Measurements from ENCODE around the gene ACBD6. TPM values are rescaled to one million over a fixed set of nuclear protein-coding genes. Genes with fewer than 3 reads are reported as not detected.
"Not testable (repeated sequence)": the region's sequence is repeated elsewhere in the genome, so short reads cannot be mapped to it uniquely, and the experiment has no call there.

ACBD6 gene, protein sequence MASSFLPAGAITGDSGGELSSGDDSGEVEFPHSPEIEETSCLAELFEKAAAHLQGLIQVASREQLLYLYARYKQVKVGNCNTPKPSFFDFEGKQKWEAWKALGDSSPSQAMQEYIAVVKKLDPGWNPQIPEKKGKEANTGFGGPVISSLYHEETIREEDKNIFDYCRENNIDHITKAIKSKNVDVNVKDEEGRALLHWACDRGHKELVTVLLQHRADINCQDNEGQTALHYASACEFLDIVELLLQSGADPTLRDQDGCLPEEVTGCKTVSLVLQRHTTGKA
- total RNA-seq (10 to 100 TPM; 44.3 to 58.5 (median 53.0) TPM), total RNA-seq (24.8 to 84.2 (median 47.4) reads per million in 29 experiments)
- total RNA-seq (2013), result 55.6 TPM

DNA sequence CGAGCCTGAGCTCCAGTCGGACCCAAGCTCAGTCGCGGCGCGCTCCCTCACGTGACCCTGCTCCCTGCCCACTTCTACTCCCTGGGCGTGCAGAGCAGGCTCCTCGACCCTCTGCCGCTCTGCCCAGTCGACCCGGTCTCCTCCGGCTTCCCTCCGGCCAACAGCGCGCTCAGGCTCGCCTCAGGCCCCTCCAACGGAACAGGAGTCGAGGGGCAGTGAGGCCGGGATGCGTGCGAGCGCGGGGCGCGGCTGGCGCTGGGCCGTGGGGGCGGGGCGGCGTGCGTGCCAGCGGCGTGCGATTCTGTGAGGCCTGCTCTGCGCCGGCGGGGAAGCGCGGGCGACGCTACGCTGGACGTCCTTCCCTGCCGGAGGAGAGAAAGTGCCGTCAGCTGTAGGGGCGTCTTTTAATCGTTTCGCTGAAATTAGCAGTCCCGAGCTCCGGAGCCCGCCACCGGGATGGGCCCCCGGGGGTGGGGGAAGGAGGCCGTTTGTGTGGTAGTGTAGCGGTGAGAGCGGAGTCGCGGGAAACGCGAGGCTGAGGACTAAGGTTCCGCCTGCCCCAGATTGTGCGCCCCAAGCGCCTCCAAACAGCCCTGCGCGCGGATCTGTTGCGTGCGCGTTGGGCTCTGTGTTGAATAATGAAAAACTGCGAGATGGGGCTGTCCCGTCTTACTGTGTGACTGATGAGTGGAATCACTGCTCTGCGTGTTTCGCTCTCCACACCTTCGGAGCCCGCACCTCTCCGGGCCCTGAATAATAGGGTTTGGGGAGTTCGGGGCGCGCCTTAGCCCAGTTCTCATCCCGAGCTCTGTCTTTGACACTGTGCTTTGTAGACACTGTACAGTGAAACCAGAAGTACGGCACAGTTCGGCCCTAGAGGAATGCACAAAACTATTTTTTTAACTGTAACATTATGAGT is at the start of gene ACBD6:
Gene ACBD6, minus strand, starts transcription at position 217 of the 919 bp plus-strand sequence. CDS start 311 bp downstream, outside the sequence.
- Histone ChIP-seq H3K4me3 (ENCODE audit: control insufficient read depth in 1 of 2, extremely low read depth in 1 of 2, low read length in 1 of 2) (peak within 1 kb of the TSS; percentile 97 to 99), H3K27me3 (replicated peaks in 1 of 2; ENCODE audit: control insufficient read depth in 2 of 2, extremely low read depth in 1 of 2, insufficient read depth in 2 of 2, low read length in 1 of 2) (no peaks in the 10 kb centered on the region), H3K9me3 (no peaks in the 10 kb centered on the region), H3K4me1 (ENCODE audit: control insufficient read depth in 1 of 2, extremely low read depth in 1 of 2, insufficient read depth in 2 of 2, low read length in 2 of 2) (peaks cover 21 to 22% of the 10 kb centered on the region in 2 experiments), H3K36me3 (ENCODE audit: control insufficient read depth in 2 of 2, extremely low read depth in 1 of 2, insufficient read depth in 1 of 2, low read length in 1 of 2) (no peaks in the 10 kb centered on the region), H3K27ac (ENCODE audit: low read length) (peak within 1 kb of the TSS; percentile 87)
- H3K4me3 Mint-ChIP-seq, result peak within 1 kb of the TSS; percentile 92 to 96 (median 95)
- POLR2A ChIA-PET, result interaction anchor here (0.5 to 1.0 kb wide), 5 partner anchors 13 to 688 kb away, joined by 3 to 6 read pairs (median 4); no protein-coding TSS in a partner anchor
- peaks cover 29 to 40% (median 39%) of the 10 kb centered on the region in 3 donors for H3K4me1 Mint-ChIP-seq
- peak; percentile 89 to 92 (median 90) for ATAC-seq (replicated peaks in 1 of 4)
- peaks cover 3% of the 10 kb centered on the region for H3K36me3 Mint-ChIP-seq
- peak; percentile 77 to 90 (median 83) for DNase-seq
- WGBS (ENCODE audit: insufficient coverage), result under 1% methylated on average over 70 of the region's 83 CpGs
- CTCF ChIA-PET, result interaction anchor here (0.5 to 4.1 kb wide), 13 partner anchors 9 to 657 kb away, joined by 3 to 20 read pairs (median 4); no protein-coding TSS in a partner anchor
- H3K27me3 Mint-ChIP-seq, result no peaks in the 10 kb centered on the region
- H3K27ac Mint-ChIP-seq, result peak within 1 kb of the TSS; percentile 96 to 99
- no peaks in the 10 kb centered on the region for H3K9me3 Mint-ChIP-seq

DNA sequence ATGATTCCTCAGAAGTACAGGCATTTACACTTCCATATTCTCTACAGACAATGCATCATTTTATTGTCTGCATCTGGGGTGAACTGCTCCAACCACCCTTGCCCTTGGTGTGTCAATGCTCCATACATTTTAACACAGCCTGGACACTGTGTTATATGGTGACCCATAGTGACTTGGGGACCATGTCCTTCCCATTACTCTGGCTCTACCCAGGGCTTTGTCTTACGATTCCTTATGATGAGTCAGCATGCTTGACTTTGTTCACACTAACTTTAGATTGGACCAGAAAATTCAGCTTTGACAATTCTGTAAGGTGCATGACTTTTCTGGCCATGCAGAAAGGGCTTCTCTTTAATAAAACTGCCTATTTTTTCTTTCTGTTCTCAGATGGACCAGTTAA is 49.6 kb upstream of the ACBD6 start:
- peaks cover 0 to 2% of the 10 kb centered on the region in 2 experiments for H3K27me3 ChIP-seq (replicated peaks in 1 of 2; ENCODE audit: control insufficient read depth in 2 of 2, extremely low read depth in 1 of 2, insufficient read depth in 2 of 2, low read length in 1 of 2)
- CTCF ChIA-PET, result no interaction called here

DNA sequence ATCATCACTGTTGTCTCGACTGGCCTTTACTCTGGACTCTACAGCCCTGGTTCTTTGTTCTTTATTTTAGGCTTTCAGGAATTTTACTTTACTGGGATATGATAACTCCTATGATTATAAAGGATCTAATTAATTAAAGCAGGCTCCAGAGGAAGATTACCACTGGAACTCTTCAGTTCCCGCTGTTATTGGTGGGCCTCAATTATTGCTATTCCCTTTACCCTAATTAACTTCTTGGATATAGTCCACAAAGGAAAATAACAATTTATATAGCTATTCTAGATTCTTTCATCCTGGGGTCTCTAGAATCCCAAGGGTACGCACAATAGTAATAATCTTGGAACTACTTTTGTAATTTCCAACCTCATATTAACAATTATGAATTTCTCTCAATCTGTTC is 47.9 kb upstream of the ACBD6 start:
- WGBS (ENCODE audit: insufficient coverage), result no CpG with 5 or more reads among the region's 3 CpGs
- POLR2A ChIA-PET, result interaction anchor here in 1 of 2 donors (0.7 kb wide), 2 partner anchors 303 to 314 kb away, joined by 4 to 15 read pairs; no protein-coding TSS in a partner anchor
- Mint-ChIP-seq H3K4me1 (no peaks in the 10 kb centered on the region), H3K27ac (no peak overlapping the region), H3K36me3 (no peaks in the 10 kb centered on the region), H3K9me3 (no peaks in the 10 kb centered on the region), H3K4me3 (no peak overlapping the region), H3K27me3 (no peaks in the 10 kb centered on the region)
- CTCF ChIA-PET, result interaction anchor here (0.6 to 1.7 kb wide), 3 partner anchors 10 to 507 kb away, joined by 3 to 5 read pairs (median 5); no protein-coding TSS in a partner anchor
- Histone ChIP-seq H3K4me1 (ENCODE audit: control insufficient read depth in 1 of 2, extremely low read depth in 1 of 2, insufficient read depth in 2 of 2, low read length in 2 of 2) (no peaks in the 10 kb centered on the region), H3K27me3 (replicated peaks in 1 of 2; ENCODE audit: control insufficient read depth in 2 of 2, extremely low read depth in 1 of 2, insufficient read depth in 2 of 2, low read length in 1 of 2) (peaks cover 0 to 2% of the 10 kb centered on the region in 2 experiments), H3K9me3 (no peaks in the 10 kb centered on the region), H3K4me3 (ENCODE audit: control insufficient read depth in 1 of 2, extremely low read depth in 1 of 2, low read length in 1 of 2) (no peak overlapping the region), H3K36me3 (ENCODE audit: control insufficient read depth in 2 of 2, extremely low read depth in 1 of 2, insufficient read depth in 1 of 2, low read length in 1 of 2) (no peaks in the 10 kb centered on the region), H3K27ac (ENCODE audit: low read length) (no peak overlapping the region)
- DNase-seq, result no peak
- ATAC-seq (replicated peaks in 1 of 4), result no peak

More for the DNA sequence above, 49.6 kb upstream of the ACBD6 start:
- POLR2A ChIA-PET, result no interaction called here
- no peak overlapping the region for H3K27ac Mint-ChIP-seq
- Histone ChIP-seq H3K4me1 (ENCODE audit: control insufficient read depth in 1 of 2, extremely low read depth in 1 of 2, insufficient read depth in 2 of 2, low read length in 2 of 2) (no peaks in the 10 kb centered on the region), H3K36me3 (ENCODE audit: control insufficient read depth in 2 of 2, extremely low read depth in 1 of 2, insufficient read depth in 1 of 2, low read length in 1 of 2) (no peaks in the 10 kb centered on the region), H3K9me3 (no peaks in the 10 kb centered on the region), H3K27ac (ENCODE audit: low read length) (no peak overlapping the region), H3K4me3 (ENCODE audit: control insufficient read depth in 1 of 2, extremely low read depth in 1 of 2, low read length in 1 of 2) (no peak overlapping the region)
- H3K4me3 Mint-ChIP-seq, result no peak overlapping the region
- no peaks in the 10 kb centered on the region for H3K4me1 Mint-ChIP-seq
- DNase-seq (no peak), ATAC-seq (replicated peaks in 1 of 4) (no peak)
- H3K9me3 Mint-ChIP-seq, result no peaks in the 10 kb centered on the region
- peaks cover 0 to 5% of the 10 kb centered on the region in 2 donors for H3K27me3 Mint-ChIP-seq
- 86% methylated on average over 1 of the region's 1 CpG for WGBS (ENCODE audit: insufficient coverage)
- H3K36me3 Mint-ChIP-seq, result no peaks in the 10 kb centered on the region

DNA sequence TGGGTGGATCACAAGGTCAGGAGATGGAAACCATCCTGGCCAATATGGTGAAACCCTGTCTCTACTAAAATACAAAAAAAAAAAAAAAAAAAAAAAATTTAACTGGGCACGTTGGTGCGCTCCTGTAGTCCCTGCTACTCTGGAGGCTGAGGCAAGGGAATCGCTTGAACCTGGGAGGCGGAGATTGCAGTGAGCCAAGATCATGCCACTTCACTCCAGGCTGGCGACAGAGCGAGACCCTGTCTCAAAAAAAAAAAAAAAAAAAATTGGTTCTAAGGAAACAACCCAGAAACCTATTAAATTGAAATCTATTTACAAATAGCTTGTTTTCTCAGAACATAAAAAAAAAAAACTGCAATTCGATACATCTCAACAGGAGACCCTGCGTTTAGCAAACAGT is 47.4 kb upstream of the ACBD6 start:
- not testable (repeated sequence) for H3K36me3 Mint-ChIP-seq; H3K9me3 ChIP-seq; H3K36me3 ChIP-seq (ENCODE audit: control insufficient read depth in 2 of 2, extremely low read depth in 1 of 2, insufficient read depth in 1 of 2, low read length in 1 of 2); H3K27me3 Mint-ChIP-seq; ATAC-seq (replicated peaks in 1 of 4); H3K4me1 Mint-ChIP-seq; H3K27ac ChIP-seq (ENCODE audit: low read length); H3K4me3 Mint-ChIP-seq; H3K27me3 ChIP-seq (replicated peaks in 1 of 2; ENCODE audit: control insufficient read depth in 2 of 2, extremely low read depth in 1 of 2, insufficient read depth in 2 of 2, low read length in 1 of 2); H3K9me3 Mint-ChIP-seq; H3K4me3 ChIP-seq (ENCODE audit: control insufficient read depth in 1 of 2, extremely low read depth in 1 of 2, low read length in 1 of 2); H3K4me1 ChIP-seq (ENCODE audit: control insufficient read depth in 1 of 2, extremely low read depth in 1 of 2, insufficient read depth in 2 of 2, low read length in 2 of 2); H3K27ac Mint-ChIP-seq; DNase-seq
- WGBS (ENCODE audit: insufficient coverage), result 97% methylated on average over 6 of the region's 8 CpGs
- CTCF ChIA-PET, result interaction anchor here (0.6 to 1.7 kb wide), 3 partner anchors 10 to 507 kb away, joined by 3 to 5 read pairs (median 5); no protein-coding TSS in a partner anchor
- POLR2A ChIA-PET, result interaction anchor here in 1 of 2 donors (0.7 kb wide), 1 partner anchor 304 kb away, joined by 15 read pairs; no protein-coding TSS in a partner anchor

DNA sequence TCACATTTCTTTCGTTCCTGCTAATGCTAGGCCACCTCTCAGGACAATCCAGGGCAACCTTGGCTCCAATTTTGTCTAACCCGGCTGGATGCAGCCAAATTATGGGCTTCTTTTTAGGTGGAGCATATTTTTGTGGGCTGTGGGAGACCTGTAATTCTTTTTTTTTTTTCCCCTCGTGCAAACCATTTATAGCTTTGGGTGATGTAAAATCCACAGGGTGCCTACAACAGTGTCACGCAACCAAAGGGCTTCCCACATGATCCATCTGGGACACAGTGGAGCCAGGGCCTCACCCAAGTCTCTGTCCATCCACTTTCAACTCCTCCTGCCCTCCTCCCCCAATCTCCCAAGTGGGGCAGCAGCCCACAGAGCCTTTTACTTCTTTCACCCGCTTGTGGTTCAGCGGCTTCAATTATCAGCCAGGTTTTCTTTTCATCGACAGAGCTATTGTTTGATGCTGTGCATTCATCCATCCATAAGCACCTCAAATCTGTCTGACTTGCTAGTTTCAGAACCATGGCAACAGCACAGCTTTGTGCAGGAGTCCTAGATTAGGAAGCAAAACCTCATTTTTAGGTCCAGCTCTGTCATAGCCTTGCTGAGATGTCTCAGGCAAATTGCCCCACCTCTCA is 46.4 kb upstream of the ACBD6 start:
- Mint-ChIP-seq H3K4me1 (no peaks in the 10 kb centered on the region), H3K27me3 (no peaks in the 10 kb centered on the region), H3K9me3 (no peaks in the 10 kb centered on the region), H3K36me3 (no peaks in the 10 kb centered on the region), H3K4me3 (no peak overlapping the region), H3K27ac (no peak overlapping the region)
- H3K4me1 ChIP-seq (ENCODE audit: control insufficient read depth in 1 of 2, extremely low read depth in 1 of 2, insufficient read depth in 2 of 2, low read length in 2 of 2), result no peaks in the 10 kb centered on the region
- CTCF ChIA-PET, result interaction anchor here in 1 of 2 donors (0.6 kb wide), 1 partner anchor 12 kb away, joined by 4 read pairs; no protein-coding TSS in a partner anchor
- WGBS (ENCODE audit: insufficient coverage), result 90% methylated on average over 5 of the region's 7 CpGs
- no peaks in the 10 kb centered on the region for H3K36me3 ChIP-seq (ENCODE audit: control insufficient read depth in 2 of 2, extremely low read depth in 1 of 2, insufficient read depth in 1 of 2, low read length in 1 of 2)
- no peak overlapping the region for H3K4me3 ChIP-seq (ENCODE audit: control insufficient read depth in 1 of 2, extremely low read depth in 1 of 2, low read length in 1 of 2)
- H3K9me3 ChIP-seq, result no peaks in the 10 kb centered on the region
- DNase-seq, result no peak
- peaks cover 0 to 6% of the 10 kb centered on the region in 2 experiments for H3K27me3 ChIP-seq (replicated peaks in 1 of 2; ENCODE audit: control insufficient read depth in 2 of 2, extremely low read depth in 1 of 2, insufficient read depth in 2 of 2, low read length in 1 of 2)
- no peak for ATAC-seq (replicated peaks in 1 of 4)
- H3K27ac ChIP-seq (ENCODE audit: low read length), result no peak overlapping the region
- POLR2A ChIA-PET, result interaction anchor here in 1 of 2 donors (0.6 kb wide), 1 partner anchor 57 kb away, joined by 3 read pairs; no protein-coding TSS in a partner anchor

Data from T-cell (primary cell).